Left ventricle myocardium inferior (tissue), 1 donor: Measurements from ENCODE around the gene IQGAP2. TPM values are rescaled to one million over a fixed set of nuclear protein-coding genes. Genes with fewer than 3 reads are reported as not detected.

ENCODE experiments used
- DNase-seq: peaks from one replicate; pipeline ENCODE4 v3.0.0-alpha.2; 2020
- H3K27ac ChIP-seq: fragments of 200-600 bp; replicated peaks from 2 replicates; pipeline ENCODE4 v1.8.0; 2021
- H3K27me3 ChIP-seq: fragments of 200-600 bp; 2 replicates; pipeline ENCODE4 v1.8.0; 2021; ENCODE audit warnings: low read depth
- H3K36me3 ChIP-seq: fragments of 200-600 bp; 2 replicates; pipeline ENCODE4 v1.8.0; 2021
- H3K4me1 ChIP-seq: fragments of 200-600 bp; 2 replicates; pipeline ENCODE4 v1.8.0; 2021
- H3K4me3 ChIP-seq: fragments of 200-600 bp; 2 replicates; pipeline ENCODE4 v1.8.0; 2021; ENCODE audit warnings: mild to moderate bottlenecking, moderate library complexity
- H3K9me3 ChIP-seq: fragments of 200-600 bp; replicated peaks from 2 replicates; pipeline ENCODE4 v1.8.0; 2021
- intact Hi-C: fragments of 100-400 bp; cut with micrococcal nuclease; formaldehyde crosslinking; loops from one replicate; pipeline ENCODE4 v1.11.0; 2022
- total RNA-seq: library from RNA; stranded (reverse); fragmentation: NEBNext Ultra II Directional; extraction: Animal tissue kit (Norgen Biotek cat#: 25700); gene quantifications from one replicate; pipeline ENCODE4 v1.2.1, GENCODE V29; 2021
- TF ChIP-seq, protein P1 (sequence below): fragments of 200-600 bp; IDR thresholded peaks from 2 replicates; pipeline ENCODE4 v1.8.0; 2021; ENCODE audit warnings: antibody characterized with exemption, mild to moderate bottlenecking, borderline replicate concordance
- donor health status: DM: no; HTN: yes; CAD: no; lungs with severe emphysema.

IQGAP2 gene
- total RNA-seq, 1 donor from 2014 or later: 4.1 TPM

DNA sequence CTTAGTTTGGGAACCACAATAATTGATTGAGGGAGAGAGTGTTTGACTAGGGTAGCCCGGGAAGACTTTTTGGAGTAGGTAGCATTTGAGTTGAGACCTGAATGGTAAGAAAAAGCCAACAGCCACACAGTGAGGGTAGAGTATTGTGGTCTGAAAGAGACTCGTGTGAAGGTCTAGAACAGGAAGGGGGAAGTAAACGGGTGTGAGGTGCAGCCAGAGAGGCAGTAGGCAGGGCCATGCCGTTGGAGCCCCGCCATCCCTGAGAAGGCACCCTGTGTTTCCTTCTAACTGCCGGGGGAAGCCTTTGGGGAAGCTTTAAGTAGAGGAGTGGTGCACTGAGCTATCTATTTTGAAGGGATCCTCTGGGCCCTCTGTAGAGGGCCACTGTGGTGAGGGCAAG lies 223.7 kb downstream of the IQGAP2 start:
- TF ChIP-seq, protein P1, sequence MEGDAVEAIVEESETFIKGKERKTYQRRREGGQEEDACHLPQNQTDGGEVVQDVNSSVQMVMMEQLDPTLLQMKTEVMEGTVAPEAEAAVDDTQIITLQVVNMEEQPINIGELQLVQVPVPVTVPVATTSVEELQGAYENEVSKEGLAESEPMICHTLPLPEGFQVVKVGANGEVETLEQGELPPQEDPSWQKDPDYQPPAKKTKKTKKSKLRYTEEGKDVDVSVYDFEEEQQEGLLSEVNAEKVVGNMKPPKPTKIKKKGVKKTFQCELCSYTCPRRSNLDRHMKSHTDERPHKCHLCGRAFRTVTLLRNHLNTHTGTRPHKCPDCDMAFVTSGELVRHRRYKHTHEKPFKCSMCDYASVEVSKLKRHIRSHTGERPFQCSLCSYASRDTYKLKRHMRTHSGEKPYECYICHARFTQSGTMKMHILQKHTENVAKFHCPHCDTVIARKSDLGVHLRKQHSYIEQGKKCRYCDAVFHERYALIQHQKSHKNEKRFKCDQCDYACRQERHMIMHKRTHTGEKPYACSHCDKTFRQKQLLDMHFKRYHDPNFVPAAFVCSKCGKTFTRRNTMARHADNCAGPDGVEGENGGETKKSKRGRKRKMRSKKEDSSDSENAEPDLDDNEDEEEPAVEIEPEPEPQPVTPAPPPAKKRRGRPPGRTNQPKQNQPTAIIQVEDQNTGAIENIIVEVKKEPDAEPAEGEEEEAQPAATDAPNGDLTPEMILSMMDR: no peak
- no peak overlapping the region for H3K4me3 ChIP-seq

DNA sequence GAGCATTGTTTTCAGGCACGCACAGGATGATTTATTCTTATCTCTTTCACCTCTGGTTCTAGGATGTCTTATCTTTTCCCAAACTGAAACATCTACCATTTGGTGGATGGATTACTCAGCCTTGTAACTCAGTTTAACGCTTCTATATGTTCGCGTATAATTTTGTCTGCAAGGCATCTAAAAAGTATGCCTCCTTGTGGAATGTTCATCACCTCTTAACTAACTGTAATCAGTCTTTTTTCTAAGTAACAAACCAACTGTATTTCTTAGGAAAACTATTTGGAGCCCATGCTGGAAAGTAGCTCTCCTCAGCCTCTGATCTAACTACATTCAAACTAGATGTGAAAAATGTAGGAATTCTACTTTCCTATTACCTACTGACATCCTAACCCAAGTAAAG lies 231.6 kb downstream of the IQGAP2 start:
- intact Hi-C loops: no loop called here
- Histone ChIP-seq H3K4me3 (no peak overlapping the region), H3K36me3 (no peaks in the 10 kb centered on the region), H3K9me3 (no peaks in the 10 kb centered on the region), H3K27ac (no peak overlapping the region), H3K27me3 (no peaks in the 10 kb centered on the region), H3K4me1 (no peaks in the 10 kb centered on the region)
- DNase-seq: no peak
- TF ChIP-seq, protein P1: no peak

More for the DNA sequence above, 223.7 kb downstream of the IQGAP2 start:
- Histone ChIP-seq H3K36me3 (no peaks in the 10 kb centered on the region), H3K27ac (no peak overlapping the region), H3K4me1 (no peaks in the 10 kb centered on the region), H3K9me3 (no peaks in the 10 kb centered on the region), H3K27me3 (no peaks in the 10 kb centered on the region)
- intact Hi-C loops: no loop called here
- DNase-seq: no peak

DNA sequence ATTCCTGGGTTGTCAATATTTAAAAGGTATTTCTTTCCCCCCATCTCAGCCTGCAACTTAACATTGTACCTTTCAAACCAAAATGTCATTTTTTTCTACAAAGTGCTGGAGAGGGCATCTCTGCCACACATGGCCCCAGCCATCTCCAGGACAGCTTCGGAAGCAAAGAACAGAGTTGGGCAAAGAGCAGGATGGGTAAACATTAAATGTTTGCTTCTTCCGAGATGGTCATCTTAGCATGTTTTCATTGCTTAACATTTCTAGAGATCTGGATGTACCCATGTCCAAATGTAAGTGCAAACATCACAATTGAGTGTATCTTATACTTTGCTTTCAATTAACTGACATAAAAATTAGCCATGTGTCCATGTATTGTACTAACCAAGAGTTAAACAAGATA lies 234.4 kb downstream of the IQGAP2 start:
- no peak overlapping the region for H3K27ac ChIP-seq
- no peaks in the 10 kb centered on the region for H3K4me1 ChIP-seq
- TF ChIP-seq, protein P1: no peak
- intact Hi-C loops: no loop called here
- no peaks in the 10 kb centered on the region for H3K9me3 ChIP-seq
- no peak for DNase-seq
- no peaks in the 10 kb centered on the region for H3K36me3 ChIP-seq
- no peak overlapping the region for H3K4me3 ChIP-seq
- H3K27me3 ChIP-seq: no peaks in the 10 kb centered on the region

DNA sequence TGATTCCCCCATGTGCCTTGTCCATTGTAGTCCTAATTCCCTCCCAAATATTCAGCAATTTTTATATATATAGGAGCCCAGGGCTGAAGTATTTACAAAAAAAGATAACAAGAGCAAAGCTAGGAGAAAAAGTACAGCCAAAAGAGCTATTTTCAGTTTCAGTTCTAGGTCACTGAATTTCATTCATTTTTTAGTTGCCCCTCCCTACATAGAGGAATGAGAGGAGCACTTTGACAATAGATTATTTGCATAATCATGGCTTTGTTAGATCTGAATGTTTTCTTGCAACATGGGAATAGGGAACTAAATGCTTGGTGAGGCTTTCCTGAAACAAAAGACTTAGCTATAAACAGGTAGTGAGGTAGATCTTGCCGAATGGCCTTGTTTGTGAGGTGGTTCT lies 235.4 kb downstream of the IQGAP2 start:
- no peaks in the 10 kb centered on the region for H3K27me3 ChIP-seq
- TF ChIP-seq, protein P1: no peak
- H3K36me3 ChIP-seq: no peaks in the 10 kb centered on the region
- H3K4me3 ChIP-seq: no peak overlapping the region
- H3K4me1 ChIP-seq: no peaks in the 10 kb centered on the region
- intact Hi-C loops: no loop called here
- no peak for DNase-seq
- H3K9me3 ChIP-seq: no peaks in the 10 kb centered on the region
- no peak overlapping the region for H3K27ac ChIP-seq

DNA sequence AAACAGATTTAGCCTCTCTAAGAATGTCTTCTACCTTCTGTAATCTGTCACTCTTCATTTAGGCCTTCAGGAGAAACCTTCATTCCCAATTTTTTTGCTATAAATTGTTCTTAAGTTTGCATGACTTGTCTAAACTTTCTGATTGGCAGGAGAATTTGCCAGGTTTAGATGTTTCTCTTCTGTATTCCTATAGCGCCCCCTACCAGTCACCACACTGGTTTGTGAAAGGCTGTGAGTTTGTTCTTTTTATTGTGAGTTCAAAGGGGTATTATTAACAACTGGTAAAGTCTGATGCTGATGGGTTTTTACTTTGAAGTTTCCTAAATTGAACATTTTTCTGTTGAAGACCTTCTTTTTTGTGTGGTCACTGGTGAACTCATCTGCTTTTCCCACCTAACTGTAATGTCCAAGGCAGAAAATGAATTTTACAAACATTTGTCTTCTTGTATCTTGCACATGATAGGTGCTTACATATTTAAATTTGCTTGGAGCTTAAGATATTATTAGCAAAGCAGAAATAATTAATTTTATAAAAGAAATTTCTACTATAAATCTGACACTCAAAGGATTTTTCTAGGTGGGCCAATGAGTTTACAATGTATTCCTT lies 238.5 kb downstream of the IQGAP2 start:
- intact Hi-C loops: no loop called here
- peak; percentile 30 for DNase-seq
- Histone ChIP-seq H3K27ac (no peak overlapping the region), H3K4me1 (no peaks in the 10 kb centered on the region), H3K9me3 (no peaks in the 10 kb centered on the region), H3K27me3 (no peaks in the 10 kb centered on the region), H3K36me3 (no peaks in the 10 kb centered on the region), H3K4me3 (no peak overlapping the region)
- TF ChIP-seq, protein P1: peak; percentile 68
